EH (cell line): Measurements from ENCODE around the gene NOTCH4.

Experiments used
- DNase-seq: peaks from one replicate; pipeline ENCODE4 v3.0.0-alpha.2; 2015; ENCODE audit warnings: low read depth

The NOTCH4 gene

DNA sequence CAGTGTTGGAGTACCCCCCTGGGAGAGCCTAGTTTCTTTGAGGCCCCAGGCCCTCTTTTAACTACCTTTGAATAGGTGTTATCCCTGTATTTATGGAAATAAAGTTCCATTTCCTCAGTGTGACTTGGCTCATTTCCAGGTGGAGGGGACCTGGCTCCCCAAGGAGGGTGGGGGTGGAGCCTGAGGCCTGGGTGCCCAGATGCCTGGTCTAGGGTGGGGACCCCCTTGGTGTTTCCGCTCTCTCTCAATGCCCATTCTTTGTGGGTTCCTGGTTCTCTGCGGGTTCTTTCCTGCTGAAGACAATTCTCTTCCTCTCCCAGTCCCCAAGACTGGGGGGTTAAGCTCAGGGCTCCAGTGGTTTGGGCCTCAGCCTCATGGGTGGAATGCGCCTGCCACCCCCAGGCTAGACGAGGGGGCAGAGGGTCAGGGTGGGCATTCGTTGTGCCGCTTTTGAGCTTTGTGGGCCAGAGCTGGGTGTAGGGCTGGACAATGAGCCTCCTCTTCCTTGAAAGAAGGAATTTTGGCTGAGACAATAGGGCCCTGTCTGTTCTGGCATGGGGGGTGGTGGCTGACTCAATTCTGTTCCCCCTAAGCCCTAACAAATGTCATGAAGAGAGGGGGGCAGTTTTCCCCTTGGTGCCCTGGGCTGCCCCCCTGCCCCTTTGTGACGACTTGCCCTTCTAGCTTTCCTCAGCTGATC lies 60.2 kb downstream of the NOTCH4 start:
- no peak for DNase-seq

DNA sequence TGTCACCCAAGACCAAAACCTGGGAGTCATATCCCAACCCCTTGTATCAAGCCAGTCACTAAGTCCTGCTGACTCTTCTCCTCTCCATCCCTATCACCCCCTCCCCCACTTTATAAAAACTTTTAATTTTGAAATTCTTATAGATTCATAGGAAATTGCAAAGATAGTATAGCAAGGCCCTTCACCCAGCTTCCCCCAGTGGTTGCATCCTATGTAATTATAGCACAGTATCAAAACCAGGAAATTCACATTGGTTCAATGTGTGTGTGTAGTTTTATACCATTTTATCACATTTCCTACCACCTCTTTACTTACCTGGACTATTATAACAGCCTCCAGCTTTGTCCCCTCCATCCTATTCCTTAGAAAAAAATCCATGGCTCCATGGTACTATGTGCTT lies 65.8 kb downstream of the NOTCH4 start:
- DNase-seq: no peak

DNA sequence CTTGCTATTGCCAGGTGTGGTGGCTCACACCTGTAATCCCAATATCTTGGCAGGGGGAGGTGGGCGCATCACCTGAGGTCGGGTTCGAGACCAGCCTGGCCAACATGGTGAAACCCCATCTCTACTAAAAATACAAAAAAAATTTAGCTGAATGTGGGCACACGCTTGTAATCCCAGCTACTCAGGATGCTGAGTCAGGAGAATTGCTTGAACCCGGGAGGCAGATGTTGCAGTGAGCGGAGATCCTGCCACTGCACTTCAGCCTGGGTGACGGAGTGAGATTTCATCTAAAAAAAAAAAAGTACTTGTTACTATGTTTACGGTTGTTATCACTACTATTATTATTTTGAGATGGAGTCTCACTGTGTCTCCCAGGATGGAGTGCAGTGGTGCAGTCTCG lies 67.0 kb downstream of the NOTCH4 start:
- no peak for DNase-seq

DNA sequence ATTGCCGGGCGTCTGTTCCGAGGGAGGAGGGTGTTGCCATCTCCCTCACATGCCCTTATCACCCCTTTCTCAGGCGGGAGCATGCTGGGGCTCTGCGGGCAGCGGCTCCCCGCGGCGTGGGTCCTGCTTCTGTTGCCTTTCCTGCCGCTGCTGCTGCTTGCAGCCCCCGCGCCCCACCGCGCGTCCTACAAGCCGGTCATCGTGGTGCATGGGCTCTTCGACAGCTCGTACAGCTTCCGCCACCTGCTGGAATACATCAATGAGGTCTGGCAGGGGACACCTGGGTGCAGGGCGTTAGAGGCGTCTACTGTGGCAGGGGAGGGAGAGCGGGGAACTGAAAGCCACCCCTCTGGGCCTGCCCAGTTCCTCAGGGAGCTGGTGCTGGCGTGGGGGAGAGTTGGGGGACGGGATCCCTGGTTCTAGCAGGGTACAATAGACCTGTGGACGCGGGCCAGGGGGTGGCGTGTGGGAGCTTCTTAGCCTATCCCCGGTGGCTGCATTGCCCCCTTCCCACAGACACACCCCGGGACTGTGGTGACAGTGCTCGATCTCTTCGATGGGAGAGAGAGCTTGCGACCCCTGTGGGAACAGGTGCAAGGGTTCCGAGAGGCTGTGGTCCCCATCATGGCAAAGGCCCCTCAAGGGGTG lies 69.2 kb downstream of the NOTCH4 start:
- DNase-seq: peak; percentile 72

DNA sequence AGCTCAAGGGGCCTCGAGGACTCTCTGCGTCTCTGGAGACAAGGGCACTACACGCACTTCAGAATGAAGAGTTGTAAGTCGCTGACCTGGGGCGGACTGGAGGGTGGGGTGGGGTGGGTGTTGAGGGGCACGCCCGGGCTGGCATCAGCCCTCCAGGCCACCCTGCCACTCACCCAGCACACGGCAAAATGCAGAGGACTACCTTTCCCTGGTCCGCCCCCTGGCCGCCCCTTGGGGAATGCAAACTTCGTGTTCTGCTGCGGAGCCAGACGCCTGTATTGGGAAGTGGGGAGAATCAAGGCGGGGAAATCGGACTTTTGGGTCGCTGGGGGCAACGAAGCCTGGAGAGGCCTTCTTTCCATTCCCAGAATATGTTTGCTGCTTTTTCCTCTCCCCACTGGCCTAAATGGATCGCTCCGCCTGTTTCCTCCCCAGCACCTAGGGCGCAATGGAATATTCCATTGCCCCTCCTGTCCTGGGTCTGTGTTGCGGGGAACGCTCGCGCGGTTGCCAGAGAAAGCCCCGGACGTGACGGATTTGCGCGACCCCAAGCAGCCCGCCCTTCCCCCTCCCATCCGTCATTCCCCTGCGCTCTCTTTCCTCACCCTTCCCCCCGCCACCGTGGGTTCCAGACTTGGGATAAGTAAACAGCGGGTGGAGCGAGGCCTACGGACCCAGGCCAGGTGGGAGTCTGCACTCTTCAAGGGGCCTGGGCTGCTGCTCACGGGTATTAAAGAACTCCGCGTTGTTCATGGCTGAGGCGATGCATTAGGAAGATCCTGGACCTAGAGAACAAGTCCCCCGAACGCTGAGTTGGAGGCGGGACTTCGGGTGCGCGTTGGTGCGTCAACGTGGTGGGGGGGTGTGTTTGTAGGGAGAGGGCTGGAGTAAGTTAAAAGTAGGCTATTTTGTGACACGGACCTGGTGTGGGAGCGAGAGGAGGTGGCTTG lies 70.0 kb downstream of the NOTCH4 start, which contains the start of gene PPT2:
Gene PPT2, plus strand, starts transcription at position 578 of the 950 bp plus-strand sequence. CDS start 454 bp downstream, outside the sequence.
- peak; percentile 93 for DNase-seq

GRCh38 chr6:32152769-32153563 lies 70.9 kb downstream of the NOTCH4 start:
- DNase-seq: peak; percentile 75

- DNase-seq: peak; percentile 34
Observed at GRCh38 chr6:32151863-32152768, 71.8 kb downstream of the NOTCH4 start, which contains the start of gene PRRT1. PRRT1 (minus strand) TSS chr6:32151939; CDS start chr6:32151827, 112 bp downstream.

DNA sequence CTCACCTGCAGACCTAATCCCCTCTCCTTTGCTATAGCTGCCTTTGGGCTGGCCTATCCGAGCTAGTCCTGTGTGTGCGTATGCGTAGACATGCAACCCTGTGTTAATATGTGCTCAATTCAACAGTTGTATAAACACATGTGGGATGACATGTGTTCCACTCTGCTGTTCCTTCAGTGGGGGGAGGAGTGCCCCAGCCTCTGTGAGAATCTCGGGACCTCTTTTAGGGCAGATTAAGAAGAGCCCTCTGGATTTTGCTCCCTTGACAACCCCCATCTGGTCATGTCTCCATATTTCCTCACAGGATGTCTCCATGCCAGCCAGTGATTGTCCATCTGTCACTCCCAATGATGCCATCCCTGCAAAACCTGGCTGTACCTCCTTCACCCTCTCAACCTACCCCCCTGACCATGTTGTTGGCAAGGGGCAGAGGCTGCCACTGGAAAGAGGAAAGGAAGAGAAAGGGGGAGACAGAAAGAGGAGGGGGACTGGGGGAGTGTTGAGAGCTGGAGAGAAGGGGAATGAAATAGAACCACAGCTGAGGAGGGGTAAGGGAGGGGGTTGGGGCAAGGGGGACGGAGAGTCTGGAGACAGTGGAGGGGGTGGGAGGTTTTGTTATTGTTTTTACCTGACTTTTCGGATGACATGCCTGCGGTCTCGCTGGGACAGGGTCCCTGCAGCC lies 72.5 kb downstream of the NOTCH4 start:
- no peak for DNase-seq

DNA sequence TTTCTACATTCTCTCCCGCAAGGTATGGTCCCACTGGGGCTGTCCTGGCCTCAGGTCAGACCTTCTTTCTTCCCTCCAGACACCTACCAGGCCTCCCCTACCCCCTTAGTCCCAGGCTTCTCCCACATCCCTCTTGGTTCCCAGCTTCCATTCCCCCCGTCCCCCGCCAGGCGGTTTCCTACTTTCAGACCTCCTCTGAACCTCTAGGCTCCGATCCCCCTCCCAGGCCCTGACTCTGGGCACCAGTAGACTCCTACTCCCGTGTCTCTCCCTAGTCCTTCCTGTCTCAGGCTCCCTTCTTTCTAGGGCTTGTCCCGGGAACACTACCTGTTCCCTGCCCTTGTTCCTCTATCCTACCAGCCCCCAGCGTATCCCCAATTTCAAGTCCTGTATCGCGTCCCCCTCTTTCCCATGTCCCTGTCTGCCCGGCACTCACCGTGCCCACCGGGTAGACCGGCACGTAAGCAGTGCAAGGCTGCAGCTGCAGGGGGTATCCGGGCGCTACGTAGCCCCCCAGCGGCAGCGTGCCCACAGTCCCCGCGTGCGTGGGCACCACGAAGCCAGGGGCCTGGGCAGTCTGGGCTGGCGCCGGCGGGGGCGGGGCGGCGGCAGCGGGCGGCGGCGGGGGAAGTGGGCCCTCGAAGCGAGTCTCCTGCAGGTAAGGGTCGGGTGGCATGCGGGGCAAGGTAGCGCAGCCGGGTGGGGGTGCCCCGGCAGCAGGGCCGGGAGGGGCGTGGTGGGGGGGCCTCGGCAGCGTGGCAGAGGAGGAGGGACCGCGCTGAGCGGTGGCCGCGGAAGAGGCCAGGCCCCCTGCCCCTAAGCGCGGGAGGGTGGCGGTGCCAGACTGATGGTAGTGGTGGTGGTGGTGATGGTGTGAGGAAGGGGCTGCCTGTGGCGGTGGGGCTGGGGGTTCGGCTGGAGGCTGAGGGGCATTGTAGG lies 73.7 kb downstream of the NOTCH4 start:
- DNase-seq: no peak

DNA sequence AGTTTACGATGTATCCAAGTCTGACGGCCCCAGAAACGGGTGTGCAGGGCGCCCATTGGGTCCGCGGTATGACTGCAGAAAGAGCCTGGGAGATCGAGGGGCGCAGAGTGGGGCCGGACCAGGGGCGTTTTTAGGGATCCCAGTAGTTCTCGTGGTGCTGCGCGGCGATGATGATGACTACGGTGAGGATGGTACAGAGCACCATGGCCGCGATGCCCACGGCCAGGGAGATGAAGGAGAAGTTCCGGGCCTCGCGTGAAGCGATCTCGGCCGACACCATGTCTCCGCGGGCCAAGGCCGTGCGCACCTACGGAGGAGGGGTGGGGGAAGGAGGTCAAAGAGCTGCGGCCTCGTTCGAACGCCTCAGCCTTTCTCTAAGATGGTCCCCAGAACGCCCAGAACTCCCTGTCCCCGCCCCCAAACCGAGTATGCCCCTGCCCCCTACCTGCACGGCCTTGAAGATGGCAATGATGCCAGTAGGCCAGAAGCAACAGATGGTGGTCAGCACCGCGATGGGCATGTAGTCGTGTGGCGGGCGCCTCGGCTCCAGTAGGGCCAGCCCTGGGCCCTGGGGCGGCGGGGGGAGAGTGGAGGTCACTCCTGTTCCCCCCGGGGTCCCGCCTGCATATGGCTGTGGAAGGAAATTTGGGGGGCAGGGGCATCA lies 74.6 kb downstream of the NOTCH4 start:
- DNase-seq: no peak

GRCh38 chr6:32148289-32149091 lies 75.4 kb downstream of the NOTCH4 start:
- no peak for DNase-seq

- no peak for DNase-seq
Observed at GRCh38 chr6:32147401-32148132, 76.3 kb downstream of the NOTCH4 start.

DNA sequence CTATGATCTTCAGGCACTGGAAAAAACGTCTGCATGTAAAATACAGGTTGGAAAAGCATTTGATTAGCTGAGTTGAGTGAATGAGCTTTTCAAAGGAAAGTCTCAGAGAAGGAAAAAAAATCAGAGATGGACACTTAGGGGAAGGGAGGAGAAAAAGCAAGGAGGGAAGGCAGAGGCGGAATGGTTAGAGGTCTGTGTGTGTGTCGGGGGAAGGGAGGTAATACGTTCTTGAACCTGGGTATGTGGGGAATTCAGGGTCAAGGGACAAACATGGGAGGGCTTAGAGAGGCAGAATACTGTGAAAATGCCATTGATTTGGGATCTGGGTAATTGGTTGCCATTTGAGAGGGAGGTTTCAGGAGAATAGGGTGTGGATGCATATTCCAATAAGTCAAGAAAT lies 77.2 kb downstream of the NOTCH4 start:
- DNase-seq: no peak

DNA sequence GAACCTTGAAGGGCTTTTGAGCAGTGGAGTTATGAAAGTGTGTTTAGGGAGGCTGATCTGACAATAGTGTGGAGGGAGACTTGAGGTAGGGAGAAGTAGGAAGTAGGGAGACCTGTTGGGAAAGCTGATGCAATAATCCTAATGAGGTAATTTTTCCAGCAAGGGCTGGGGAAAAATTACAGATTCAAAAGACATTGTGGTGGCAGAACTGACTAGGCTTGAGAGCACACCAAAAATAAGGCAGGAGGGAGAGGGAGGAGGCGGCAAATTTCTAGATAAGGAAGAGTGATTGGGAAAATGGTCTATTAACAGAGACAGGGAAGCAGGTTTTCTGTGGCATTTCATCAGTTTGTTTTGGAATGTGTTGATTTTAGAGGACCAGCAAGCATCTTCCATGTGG lies 77.6 kb downstream of the NOTCH4 start:
- no peak for DNase-seq
